Activated naive CD4-positive, alpha-beta T cell treated with anti-CD3 and anti-CD28 coated beads, Interleukin-2, amount 50 U/mL, for 16 hours (primary cell): ENCODE measurements around the gene FAM163A.
"Not testable (repeated sequence)": the region's sequence is repeated elsewhere in the genome, so short reads cannot be mapped to it uniquely, and the experiment has no call there.

Experiments
- DNase-seq: peaks from one replicate; pipeline ENCODE4 v3.0.0-alpha.2; 2020

Gene FAM163A

GRCh38 chr1:179742717-179743678 lies at the start of gene FAM163A:
Gene FAM163A (plus strand): TSS chr1:179743291. CDS start chr1:179813098, 69,807 bp downstream.
- DNase-seq, result peak; percentile 17

- DNase-seq, result not testable (repeated sequence)
Observed at GRCh38 chr1:179694530-179694929, 48.6 kb upstream of the FAM163A start.

- DNase-seq, result no peak
Observed at GRCh38 chr1:179702946-179703539, 40.0 kb upstream of the FAM163A start.

- DNase-seq, result peak; percentile 56
Observed at GRCh38 chr1:179706339-179706941, 36.7 kb upstream of the FAM163A start.

- no peak for DNase-seq
Observed at GRCh38 chr1:179707406-179707805, 35.7 kb upstream of the FAM163A start.

- DNase-seq, result no peak
Observed at GRCh38 chr1:179708434-179709195, 34.5 kb upstream of the FAM163A start.

- no peak for DNase-seq
Observed at GRCh38 chr1:179709841-179710329, 33.2 kb upstream of the FAM163A start.

GRCh38 chr1:179714159-179714558 lies 28.9 kb upstream of the FAM163A start:
- DNase-seq, result no peak

- DNase-seq, result no peak
Observed at GRCh38 chr1:179714623-179715022, 28.5 kb upstream of the FAM163A start.

- DNase-seq, result no peak
Observed at GRCh38 chr1:179719272-179719671, 23.8 kb upstream of the FAM163A start.

GRCh38 chr1:179728271-179728670 lies 14.8 kb upstream of the FAM163A start:
- DNase-seq, result no peak

GRCh38 chr1:179729881-179730280 lies 13.2 kb upstream of the FAM163A start:
- DNase-seq, result no peak

- no peak for DNase-seq
Observed at GRCh38 chr1:179731643-179732042, 11.4 kb upstream of the FAM163A start.

- no peak for DNase-seq
Observed at GRCh38 chr1:179742291-179742690, 800 bp upstream of the FAM163A start.

- peak; percentile 13 for DNase-seq
Observed at GRCh38 chr1:179743679-179744400, 749 bp downstream of the FAM163A start.

- peak; percentile 10 for DNase-seq
Observed at GRCh38 chr1:179744401-179745130, 1.5 kb downstream of the FAM163A start.

- no peak for DNase-seq
Observed at GRCh38 chr1:179745131-179745611, 2.1 kb downstream of the FAM163A start.

- no peak for DNase-seq
Observed at GRCh38 chr1:179745743-179746142, 2.7 kb downstream of the FAM163A start.

GRCh38 chr1:179747611-179748010 lies 4.5 kb downstream of the FAM163A start:
- DNase-seq, result no peak

- DNase-seq, result no peak
Observed at GRCh38 chr1:179748772-179749171, 5.7 kb downstream of the FAM163A start.

GRCh38 chr1:179750630-179751029 lies 7.5 kb downstream of the FAM163A start:
- DNase-seq, result no peak
